Lower leg skin (tissue), 4 donors: ENCODE results near the gene SPAG9. TPM values are rescaled to one million over a fixed set of nuclear protein-coding genes. Genes with fewer than 3 reads are reported as not detected.

Experiments used
- DNase-seq, 2 donors: peaks; one replicate each; pipeline ENCODE4 v3.0.0-alpha.2; 2019; ENCODE audit warnings: low spot score in 2 of 2
- H3K4me3 ChIP-seq: fragments of 200-600 bp; sonication (generic); 2 replicates; pipeline ENCODE4 v1.5.1; 2017; ENCODE audit warnings: mild to moderate bottlenecking, low read depth; ENCODE audit not compliant: poor library complexity, severe bottlenecking
- POLR2A ChIP-seq, 2 donors: fragments of 450-650 bp; IDR thresholded peaks; one replicate each; pipeline ENCODE4 v1.6.1; 2016 to 2017; ENCODE audit warnings: antibody characterized with exemption in 2 of 2, mild to moderate bottlenecking in 1 of 2, moderate library complexity in 1 of 2
- WGBS, 2 donors: methylation state at CpG; one replicate each; pipeline ENCODE4 v1.1.5; 2018; 5-methylcytosine and 5-hydroxymethylcytosine counted together
- intact Hi-C: fragments of 100-400 bp; cut with DNase I; formaldehyde crosslinking; loops from one replicate; pipeline ENCODE4 v1.15.0; 2023; ENCODE audit warnings: low total_unique reads
- total RNA-seq, 4 donors: library from RNA; depleted of rRNA; stranded (reverse); fragments of >200 nt; gene quantifications; one replicate each; pipeline ENCODE4 v1.1.0, GENCODE V29; 2016
- TF ChIP-seq, protein P1 (sequence below), 3 donors: fragments of 450-650 bp; IDR thresholded peaks; one replicate each; pipeline ENCODE4 v1.5.1; 2016; ENCODE audit warnings: antibody characterized with exemption in 3 of 3, mild to moderate bottlenecking in 3 of 3, moderate library complexity in 2 of 3

SPAG9 gene
- total RNA-seq, 4 donors from 2014 or later = 63.7 to 106 (median 69.3) TPM

- intact Hi-C loops = no loop called here
Measured at GRCh38 chr17:50995668-50996067, 125.0 kb downstream of the SPAG9 start.

DNA sequence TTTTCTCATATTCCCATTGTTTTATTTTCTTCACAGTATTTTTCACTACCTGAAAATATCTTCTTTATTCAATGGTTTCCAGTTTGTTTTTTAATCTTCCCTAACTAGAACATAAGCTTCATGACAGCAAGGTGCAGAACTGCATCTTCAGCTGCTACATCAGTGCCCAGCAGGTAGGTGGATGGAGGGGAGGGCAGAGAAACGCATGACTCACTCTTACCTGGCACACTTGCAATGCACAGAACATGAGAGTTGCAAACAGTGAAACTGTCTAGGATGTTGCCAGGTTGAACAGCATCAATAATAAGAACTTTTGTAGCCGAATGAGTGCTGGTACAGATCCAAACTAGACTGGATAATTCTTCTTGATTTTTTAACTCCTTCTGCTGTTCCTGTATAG, 127.1 kb downstream of the SPAG9 start:
- no peak for TF ChIP-seq POLR2A (IDR thresholded peaks at IDR 0.05)
- TF ChIP-seq, protein P1, sequence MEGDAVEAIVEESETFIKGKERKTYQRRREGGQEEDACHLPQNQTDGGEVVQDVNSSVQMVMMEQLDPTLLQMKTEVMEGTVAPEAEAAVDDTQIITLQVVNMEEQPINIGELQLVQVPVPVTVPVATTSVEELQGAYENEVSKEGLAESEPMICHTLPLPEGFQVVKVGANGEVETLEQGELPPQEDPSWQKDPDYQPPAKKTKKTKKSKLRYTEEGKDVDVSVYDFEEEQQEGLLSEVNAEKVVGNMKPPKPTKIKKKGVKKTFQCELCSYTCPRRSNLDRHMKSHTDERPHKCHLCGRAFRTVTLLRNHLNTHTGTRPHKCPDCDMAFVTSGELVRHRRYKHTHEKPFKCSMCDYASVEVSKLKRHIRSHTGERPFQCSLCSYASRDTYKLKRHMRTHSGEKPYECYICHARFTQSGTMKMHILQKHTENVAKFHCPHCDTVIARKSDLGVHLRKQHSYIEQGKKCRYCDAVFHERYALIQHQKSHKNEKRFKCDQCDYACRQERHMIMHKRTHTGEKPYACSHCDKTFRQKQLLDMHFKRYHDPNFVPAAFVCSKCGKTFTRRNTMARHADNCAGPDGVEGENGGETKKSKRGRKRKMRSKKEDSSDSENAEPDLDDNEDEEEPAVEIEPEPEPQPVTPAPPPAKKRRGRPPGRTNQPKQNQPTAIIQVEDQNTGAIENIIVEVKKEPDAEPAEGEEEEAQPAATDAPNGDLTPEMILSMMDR (IDR thresholded peaks at IDR 0.05) = no peak
- WGBS, 2 donors = 38 to 45% methylated on average over 2 of the region's 2 CpGs
- intact Hi-C loops = no loop called here

More at GRCh38 chr17:50995668-50996067, 125.0 kb downstream of the SPAG9 start:
- H3K4me3 ChIP-seq = no peak overlapping the region
- DNase-seq = no peak
- 88 to 91% methylated on average over 2 of the region's 2 CpGs for WGBS, 2 donors
- TF ChIP-seq POLR2A (IDR thresholded peaks at IDR 0.05) = no peak
- TF ChIP-seq, protein P1 (IDR thresholded peaks at IDR 0.05) = no peak

GRCh38 chr17:50989149-50989548, 131.5 kb downstream of the SPAG9 start:
- WGBS, 2 donors = 91 to 93% methylated on average over 3 of the region's 3 CpGs
- intact Hi-C loops = no loop called here
- TF ChIP-seq POLR2A (IDR thresholded peaks at IDR 0.05) = no peak
- TF ChIP-seq, protein P1 (IDR thresholded peaks at IDR 0.05) = no peak
- H3K4me3 ChIP-seq = no peak overlapping the region
- no peak for DNase-seq

More for the DNA sequence above, 127.1 kb downstream of the SPAG9 start:
- no peak for DNase-seq
- H3K4me3 ChIP-seq = no peak overlapping the region

DNA sequence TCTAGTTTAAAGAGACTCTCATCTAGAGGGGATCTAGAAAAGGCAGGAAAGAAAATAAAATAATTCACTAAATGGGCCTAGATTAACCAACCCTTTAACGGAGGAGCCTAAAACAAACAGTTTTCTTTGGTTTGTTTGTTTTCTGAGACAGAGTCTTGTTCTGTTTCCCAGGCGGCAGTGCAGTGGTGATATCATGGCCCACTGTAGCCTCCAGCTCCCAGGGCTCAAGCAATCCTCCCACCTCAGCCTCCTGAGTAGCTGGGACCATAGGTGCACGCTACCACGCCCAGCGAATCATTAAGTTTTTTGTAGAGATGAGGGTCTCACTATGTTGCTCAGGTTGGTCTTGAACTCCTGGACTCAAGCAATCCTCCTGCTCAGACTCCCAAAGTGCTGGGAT, 132.2 kb downstream of the SPAG9 start:
- H3K4me3 ChIP-seq = no peak overlapping the region
- TF ChIP-seq, protein P1 (IDR thresholded peaks at IDR 0.05) = no peak
- TF ChIP-seq POLR2A (IDR thresholded peaks at IDR 0.05) = no peak
- DNase-seq = no peak
- intact Hi-C loops = no loop called here
- 95 to 98% methylated on average over 5 of the region's 5 CpGs for WGBS, 2 donors

DNA sequence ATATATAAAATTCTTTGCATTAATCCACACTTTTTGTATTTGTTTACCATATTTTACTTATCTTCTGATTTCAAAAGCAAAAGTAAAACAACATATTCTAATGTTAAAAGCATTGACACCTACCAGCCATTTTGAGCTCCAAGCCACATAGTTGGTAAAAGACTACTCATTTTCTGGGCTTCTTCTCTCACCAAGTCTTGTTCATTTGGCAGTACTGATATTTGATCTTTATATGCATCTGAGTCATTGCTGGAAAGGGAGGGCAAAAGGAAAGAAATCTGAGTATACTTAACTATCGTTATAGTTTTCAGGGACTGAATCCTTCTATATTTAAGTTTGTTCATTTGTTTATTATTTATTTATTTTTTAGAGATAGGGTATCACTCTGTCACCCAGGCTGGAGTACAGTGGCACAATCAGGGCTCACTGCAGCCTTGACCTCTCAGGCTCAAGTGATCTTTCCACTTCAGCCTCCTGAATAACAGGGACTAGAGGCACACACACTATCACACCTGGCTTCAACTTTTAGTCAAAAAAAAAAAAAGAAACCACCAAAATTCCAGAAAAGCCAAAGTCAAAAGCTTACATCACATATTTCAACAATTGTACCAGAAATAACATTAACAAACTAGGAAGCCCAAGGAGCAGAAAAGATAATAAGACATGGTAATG, 133.5 kb downstream of the SPAG9 start:
- no peak for TF ChIP-seq POLR2A (IDR thresholded peaks at IDR 0.05)
- TF ChIP-seq, protein P1 (IDR thresholded peaks at IDR 0.05) = no peak
- WGBS, 2 donors = 74 to 83% methylated on average over 1 of the region's 1 CpG
- intact Hi-C loops = no loop called here
- H3K4me3 ChIP-seq = no peak overlapping the region
- DNase-seq = no peak

- no peak for DNase-seq
Measured at GRCh38 chr17:50981279-50981678, 139.4 kb downstream of the SPAG9 start.

More at GRCh38 chr17:50981279-50981678, 139.4 kb downstream of the SPAG9 start:
- intact Hi-C loops = no loop called here
- no peak for TF ChIP-seq POLR2A (IDR thresholded peaks at IDR 0.05)
- TF ChIP-seq, protein P1 (IDR thresholded peaks at IDR 0.05) = no peak
- H3K4me3 ChIP-seq = no peak overlapping the region
